ENCODE measurements around the gene MRPL33.

Gene MRPL33

GRCh38 chr2:27808984-27809383, 37.5 kb downstream of the MRPL33 start:
- ChIA-PET CTCF (interaction anchor here (0.5 kb wide), 1 partner anchor 447 kb away, joined by 3 read pairs; no protein-coding TSS in a partner anchor), POLR2A (ENCODE audit: low non-redundant PET) (no interaction called here)
- H3K27ac ChIP-seq: peak overlapping the region; percentile 35; the same call in 1 of the 2 replicates
- no peak for TF ChIP-seq CTCF (conservative IDR thresholded peaks at IDR 0.05; ENCODE audit: low read depth)
- DNase-seq (ENCODE audit: low spot score): no peak

- peak; percentile 24 for DNase-seq (ENCODE audit: low spot score)
- POLR2A ChIA-PET (ENCODE audit: low non-redundant PET): no interaction called here
Measured at GRCh38 chr2:27809761-27810241, 38.3 kb downstream of the MRPL33 start.

GRCh38 chr2:27810455-27810854, 38.9 kb downstream of the MRPL33 start:
- POLR2A ChIA-PET (ENCODE audit: low non-redundant PET): no interaction called here
- DNase-seq (ENCODE audit: low spot score): no peak
- no peak overlapping the region for H3K27ac ChIP-seq
- TF ChIP-seq CTCF (conservative IDR thresholded peaks at IDR 0.05; ENCODE audit: low read depth): no peak
- CTCF ChIA-PET: no interaction called here

More at GRCh38 chr2:27809761-27810241, 38.3 kb downstream of the MRPL33 start:
- CTCF ChIA-PET: no interaction called here
- no peak for TF ChIP-seq CTCF (conservative IDR thresholded peaks at IDR 0.05; ENCODE audit: low read depth)
- no peak overlapping the region for H3K27ac ChIP-seq

GRCh38 chr2:27811768-27812167, 40.2 kb downstream of the MRPL33 start:
- POLR2A ChIA-PET (ENCODE audit: low non-redundant PET): no interaction called here
- no peak overlapping the region for H3K27ac ChIP-seq
- no peak for TF ChIP-seq CTCF (conservative IDR thresholded peaks at IDR 0.05; ENCODE audit: low read depth)
- CTCF ChIA-PET: no interaction called here
- no peak for DNase-seq (ENCODE audit: low spot score)

- no peak for DNase-seq (ENCODE audit: low spot score)
- TF ChIP-seq CTCF (conservative IDR thresholded peaks at IDR 0.05; ENCODE audit: low read depth): no peak
- ChIA-PET POLR2A (ENCODE audit: low non-redundant PET) (no interaction called here), CTCF (no interaction called here)
- no peak overlapping the region for H3K27ac ChIP-seq
Measured at GRCh38 chr2:27814758-27815157, 43.2 kb downstream of the MRPL33 start.

- CTCF ChIA-PET: interaction anchor here (0.6 to 0.7 kb wide), 2 partner anchors 63 to 323 kb away, joined by 3 read pairs; no protein-coding TSS in a partner anchor
Measured at GRCh38 chr2:27815860-27816438, 44.4 kb downstream of the MRPL33 start.

More at GRCh38 chr2:27815860-27816438, 44.4 kb downstream of the MRPL33 start:
- no peak overlapping the region for H3K27ac ChIP-seq
- TF ChIP-seq CTCF (conservative IDR thresholded peaks at IDR 0.05; ENCODE audit: low read depth): no peak
- POLR2A ChIA-PET (ENCODE audit: low non-redundant PET): no interaction called here
- DNase-seq (ENCODE audit: low spot score): no peak
